Smooth muscle cell (in vitro differentiated cells): ENCODE measurements around the gene WDR36. TPM values are rescaled to one million over a fixed set of nuclear protein-coding genes. Genes with fewer than 3 reads are reported as not detected.
A peak's percentile ranks its signal among the peaks of the same experiment; 100 is the strongest.

ENCODE experiments used
- DNase-seq: peaks from one replicate; lab custom pipeline; 2025; ENCODE audit not compliant: unreplicated experiment; lab: John Stamatoyannopoulos, UW
- H2AFZ ChIP-seq: fragments of 200-600 bp; sonication (generic); 2 replicates; pipeline ENCODE4 v1.6.0; 2016; ENCODE audit warnings: antibody characterized with exemption, low read depth, mild to moderate bottlenecking
- H3F3A ChIP-seq: fragments of 200-600 bp; sonication (generic); 2 replicates; pipeline ENCODE4 v1.6.0; 2017; ENCODE audit warnings: antibody characterized with exemption, low read depth
- H3K27ac ChIP-seq: fragments of 200-600 bp; sonication (generic); 2 replicates; pipeline ENCODE4 v1.5.1; 2016; ENCODE audit warnings: low read depth, mild to moderate bottlenecking
- H3K27me3 ChIP-seq: fragments of 200-600 bp; sonication (generic); 2 replicates; pipeline ENCODE4 v1.6.1; 2016; ENCODE audit warnings: low read depth, mild to moderate bottlenecking
- H3K36me3 ChIP-seq: fragments of 200-600 bp; sonication (generic); 2 replicates; pipeline ENCODE4 v1.5.1; 2016; ENCODE audit warnings: low read depth
- H3K4me1 ChIP-seq: fragments of 200-600 bp; sonication (generic); 2 replicates; pipeline ENCODE4 v1.5.1; 2016; ENCODE audit warnings: low read depth
- H3K4me2 ChIP-seq: fragments of 200-600 bp; sonication (generic); 2 replicates; pipeline ENCODE4 v1.6.0; 2016; ENCODE audit warnings: mild to moderate bottlenecking
- H3K4me3 ChIP-seq: fragments of 200-600 bp; sonication (generic); 2 replicates; pipeline ENCODE4 v1.5.1; 2016; ENCODE audit warnings: mild to moderate bottlenecking
- H3K79me2 ChIP-seq: fragments of 200-600 bp; sonication (generic); 2 replicates; pipeline ENCODE4 v1.6.0; 2016; ENCODE audit warnings: low read depth, mild to moderate bottlenecking
- H3K9ac ChIP-seq: fragments of 200-600 bp; sonication (generic); 2 replicates; pipeline ENCODE4 v1.6.0; 2016; ENCODE audit warnings: low read depth
- H3K9me3 ChIP-seq: fragments of 200-600 bp; sonication (generic); replicated peaks from 2 replicates; pipeline ENCODE4 v1.5.1; 2016; ENCODE audit warnings: low read depth
- H4K20me1 ChIP-seq: fragments of 200-600 bp; sonication (generic); 2 replicates; pipeline ENCODE4 v1.6.0; 2016; ENCODE audit warnings: low read depth
- WGBS: methylation state at CpG from one replicate; pipeline ENCODE4 v1.1.7; 2016; ENCODE audit warnings: low lambda C conversion rate; 5-methylcytosine and 5-hydroxymethylcytosine counted together
- polyA plus RNA-seq: library from polyadenylated mRNA; unstranded; fragments of >200 nt; fragmentation: Nextera tagmentation; extraction: Ambion mirVana; gene quantifications from 2 replicates; pipeline ENCODE4 v1.2.1, GENCODE V29; 2016
- total RNA-seq: library from RNA; depleted of rRNA; stranded (reverse); fragments of >200 nt; gene quantifications from 2 replicates; pipeline ENCODE4 v1.2.3, GENCODE V29; 2014
- TF ChIP-seq, protein P1 (sequence below): fragments of 200-600 bp; sonication (generic); IDR thresholded peaks from 2 replicates; pipeline ENCODE4 v1.5.1; 2017; ENCODE audit warnings: borderline replicate concordance, mild to moderate bottlenecking, antibody characterized with exemption; ENCODE audit not compliant: insufficient read depth, poor library complexity, severe bottlenecking

The WDR36 gene
- total and polyA plus RNA-seq, 2 experiments from 2014 or later = 10.8 to 45.3 TPM

DNA sequence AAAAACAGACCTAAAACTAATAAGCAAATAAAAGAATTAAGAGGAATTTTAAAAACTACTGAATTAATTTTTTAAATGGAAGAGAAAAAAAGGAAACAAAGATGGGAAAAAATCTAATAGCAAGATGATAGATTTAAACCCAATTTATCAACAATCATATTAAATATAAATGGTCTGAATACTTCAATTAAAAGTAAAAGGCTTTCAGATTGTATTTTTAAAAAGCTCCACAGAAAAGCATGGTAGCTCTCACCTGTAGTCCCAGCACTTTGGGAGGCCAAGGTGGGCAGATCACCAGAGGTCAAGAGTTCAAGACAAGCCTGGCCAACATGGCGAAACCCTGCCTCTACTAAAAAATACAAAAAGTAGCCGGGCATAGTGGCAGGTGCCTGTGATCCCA is 32.0 kb upstream of the WDR36 start:
- no peaks in the 10 kb centered on the region for H3K4me1 ChIP-seq
- TF ChIP-seq, protein P1, sequence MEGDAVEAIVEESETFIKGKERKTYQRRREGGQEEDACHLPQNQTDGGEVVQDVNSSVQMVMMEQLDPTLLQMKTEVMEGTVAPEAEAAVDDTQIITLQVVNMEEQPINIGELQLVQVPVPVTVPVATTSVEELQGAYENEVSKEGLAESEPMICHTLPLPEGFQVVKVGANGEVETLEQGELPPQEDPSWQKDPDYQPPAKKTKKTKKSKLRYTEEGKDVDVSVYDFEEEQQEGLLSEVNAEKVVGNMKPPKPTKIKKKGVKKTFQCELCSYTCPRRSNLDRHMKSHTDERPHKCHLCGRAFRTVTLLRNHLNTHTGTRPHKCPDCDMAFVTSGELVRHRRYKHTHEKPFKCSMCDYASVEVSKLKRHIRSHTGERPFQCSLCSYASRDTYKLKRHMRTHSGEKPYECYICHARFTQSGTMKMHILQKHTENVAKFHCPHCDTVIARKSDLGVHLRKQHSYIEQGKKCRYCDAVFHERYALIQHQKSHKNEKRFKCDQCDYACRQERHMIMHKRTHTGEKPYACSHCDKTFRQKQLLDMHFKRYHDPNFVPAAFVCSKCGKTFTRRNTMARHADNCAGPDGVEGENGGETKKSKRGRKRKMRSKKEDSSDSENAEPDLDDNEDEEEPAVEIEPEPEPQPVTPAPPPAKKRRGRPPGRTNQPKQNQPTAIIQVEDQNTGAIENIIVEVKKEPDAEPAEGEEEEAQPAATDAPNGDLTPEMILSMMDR = no peak
- 87% methylated on average over 2 of the region's 2 CpGs for WGBS
- H3K4me2 ChIP-seq = no peak overlapping the region
- no peaks in the 10 kb centered on the region for H3F3A ChIP-seq
- no peak overlapping the region for H2AFZ ChIP-seq
- H3K79me2 ChIP-seq = no peaks in the 10 kb centered on the region
- DNase-seq = no peak
- H3K27ac ChIP-seq = no peak overlapping the region
- H4K20me1 ChIP-seq = no peaks in the 10 kb centered on the region
- H3K27me3 ChIP-seq = no peaks in the 10 kb centered on the region
- H3K9me3 ChIP-seq = no peaks in the 10 kb centered on the region
- H3K36me3 ChIP-seq = no peaks in the 10 kb centered on the region
- H3K9ac ChIP-seq = no peak overlapping the region
- no peak overlapping the region for H3K4me3 ChIP-seq

GRCh38 chr5:111061618-111062017 is 30.5 kb upstream of the WDR36 start:
- H3K27ac ChIP-seq = no peak overlapping the region
- H3K9ac ChIP-seq = no peak overlapping the region
- H3F3A ChIP-seq = no peaks in the 10 kb centered on the region
- no peak overlapping the region for H3K4me3 ChIP-seq
- H3K4me1 ChIP-seq = no peaks in the 10 kb centered on the region
- no peaks in the 10 kb centered on the region for H3K36me3 ChIP-seq
- H3K4me2 ChIP-seq = no peak overlapping the region
- TF ChIP-seq, protein P1 = no peak
- peaks cover under 1% of the 10 kb centered on the region for H3K27me3 ChIP-seq
- H3K79me2 ChIP-seq = no peaks in the 10 kb centered on the region
- no peak overlapping the region for H2AFZ ChIP-seq
- H4K20me1 ChIP-seq = no peaks in the 10 kb centered on the region
- no peak for DNase-seq
- no peaks in the 10 kb centered on the region for H3K9me3 ChIP-seq

DNA sequence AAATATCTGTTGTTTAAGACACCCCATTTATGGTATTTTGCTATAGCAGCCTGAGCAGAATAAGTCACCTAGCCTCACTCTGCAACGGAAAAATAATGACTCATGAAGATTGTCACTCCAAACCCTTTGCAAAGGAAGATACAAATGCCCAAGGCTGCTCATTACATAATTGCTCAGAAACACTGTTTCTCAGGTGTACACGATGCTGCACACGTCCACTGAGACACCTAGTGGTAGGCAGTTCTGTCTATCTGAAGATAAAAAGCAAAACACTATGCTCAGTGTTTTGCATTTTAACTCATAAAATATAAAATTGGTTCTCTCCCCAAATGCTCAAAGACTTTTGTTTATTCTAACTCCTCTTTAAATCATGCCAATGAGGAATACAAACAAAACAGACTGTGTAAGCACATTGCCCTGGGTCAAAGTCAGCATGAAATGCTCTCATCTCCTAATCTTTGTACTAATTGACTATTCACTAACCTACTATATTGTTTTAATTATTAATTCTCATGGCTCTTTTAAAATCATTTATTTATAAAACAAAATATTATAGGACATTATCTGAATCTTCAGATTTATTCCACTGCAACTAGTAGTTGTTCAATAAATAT is 28.3 kb upstream of the WDR36 start:
- H3K27me3 ChIP-seq = peaks cover 22% of the 10 kb centered on the region
- no peak overlapping the region for H3K27ac ChIP-seq
- no peak overlapping the region for H3K4me3 ChIP-seq
- TF ChIP-seq, protein P1 = peak; percentile 42
- no peak overlapping the region for H3K4me2 ChIP-seq
- no peaks in the 10 kb centered on the region for H3K9me3 ChIP-seq
- no peaks in the 10 kb centered on the region for H4K20me1 ChIP-seq
- WGBS = 75% methylated on average over 3 of the region's 3 CpGs
- no peaks in the 10 kb centered on the region for H3K79me2 ChIP-seq
- no peaks in the 10 kb centered on the region for H3F3A ChIP-seq
- H3K9ac ChIP-seq = no peak overlapping the region
- H3K4me1 ChIP-seq = no peaks in the 10 kb centered on the region
- no peak for DNase-seq
- H2AFZ ChIP-seq = no peak overlapping the region
- no peaks in the 10 kb centered on the region for H3K36me3 ChIP-seq

GRCh38 chr5:111066261-111066938 is 25.7 kb upstream of the WDR36 start:
- Histone ChIP-seq H3F3A (no peaks in the 10 kb centered on the region), H3K27ac (no peak overlapping the region), H3K9me3 (no peaks in the 10 kb centered on the region), H2AFZ (no peak overlapping the region), H3K36me3 (no peaks in the 10 kb centered on the region), H3K4me2 (no peak overlapping the region), H3K4me3 (no peak overlapping the region), H3K27me3 (peaks cover 48% of the 10 kb centered on the region), H4K20me1 (no peaks in the 10 kb centered on the region), H3K79me2 (no peaks in the 10 kb centered on the region), H3K9ac (no peak overlapping the region), H3K4me1 (no peaks in the 10 kb centered on the region)
- WGBS = 86% methylated on average over 2 of the region's 2 CpGs
- TF ChIP-seq, protein P1 = no peak
- no peak for DNase-seq
